Endothelial cell of umbilical vein (primary cell): ENCODE results near the gene RGPD6. TPM values are rescaled to one million over a fixed set of nuclear protein-coding genes. Genes with fewer than 3 reads are reported as not detected.
A peak's percentile ranks its signal among the peaks of the same experiment; 100 is the strongest.
"Not testable (repeated sequence)": the region's sequence is repeated elsewhere in the genome, so short reads cannot be mapped to it uniquely, and the experiment has no call there.

Source experiments
- Bru-seq: library from RNA; stranded (reverse); fragments of 400-500 nt; gene quantifications from one replicate; lab custom pipeline; 2021; lab: Mats Ljungman, UMichigan
- BruChase-seq, 2 experiments: library from RNA; stranded (reverse); fragments of 400-500 nt; gene quantifications; one replicate each; lab custom pipeline; 2021; lab: Mats Ljungman, UMichigan
- BruUV-seq: library from RNA; stranded (reverse); fragments of 400-500 nt; replicated peaks from 2 replicates; lab custom pipeline; 2021; lab: Mats Ljungman, UMichigan
- CTCF ChIA-PET: fragments of 300-600, 350-600 bp; sonication (Branson Sonifier 250); formaldehyde crosslinking; loops from one replicate; lab custom pipeline; 2021; ENCODE audit warnings: antibody characterized with exemption, inconsistent platforms; lab: Charles Lee
- POLR2A ChIA-PET: fragments of 300-600, 350-600 bp; sonication (Branson Sonifier 250); formaldehyde crosslinking; loops from one replicate; lab custom pipeline; 2021; ENCODE audit warnings: antibody characterized with exemption, inconsistent platforms; lab: Charles Lee
- DNase-seq: peaks from one replicate; pipeline ENCODE4 v3.0.0-alpha.2; 2011; ENCODE audit warnings: low read depth, low spot score
- FAIRE-seq: peaks from 2 replicates; lab custom pipeline; 2011; peaks lifted over from hg19 to GRCh38; lab: Jason Lieb, UNC
- H2AFZ ChIP-seq: 2 replicates; pipeline ENCODE4 v1.6.0; 2012; ENCODE audit warnings: low read depth, low read length, control low read depth, inconsistent platforms
- H3K27ac ChIP-seq: 2 replicates; pipeline ENCODE4 v1.5.1; 2011; ENCODE audit warnings: low read depth, mild to moderate bottlenecking, control low read depth, low read length, moderate library complexity; ENCODE audit not compliant: insufficient read depth
- H3K27me3 ChIP-seq, 2 experiments: 2 replicates each; pipeline versions ENCODE4 v1.6.0 to v1.6.1; 2011; ENCODE audit warnings: low read length in 2 of 2, mixed read lengths in 1 of 2; ENCODE audit not compliant: control insufficient read depth in 2 of 2, insufficient read depth in 2 of 2
- H3K36me3 ChIP-seq, 2 experiments: 2 replicates in 1 of 2; 3 replicates in 1 of 2; pipeline ENCODE4 v1.5.1; 2011; ENCODE audit warnings: low read length in 2 of 2, mild to moderate bottlenecking in 1 of 2, moderate library complexity in 1 of 2; ENCODE audit not compliant: control insufficient read depth in 2 of 2, insufficient read depth in 2 of 2; ENCODE audit errors: extremely low read depth in 1 of 2
- H3K4me1 ChIP-seq: 3 replicates; pipeline ENCODE4 v1.5.1; 2011; ENCODE audit warnings: mild to moderate bottlenecking, low read length; ENCODE audit not compliant: control insufficient read depth, insufficient read depth; ENCODE audit errors: extremely low read depth
- H3K4me2 ChIP-seq: 2 replicates; pipeline ENCODE4 v1.6.1; 2011; ENCODE audit warnings: low read length, control low read depth, mixed read lengths; ENCODE audit not compliant: insufficient read depth
- H3K4me3 ChIP-seq, 3 experiments: fragments of 200-600 bp in 1 of 3; sonication (generic), shearing (Covaris generic) in 1 of 3; replicated peaks in 1 of 3; 2 replicates each; pipeline ENCODE4 v1.5.1; 2011 to 2016; ENCODE audit warnings: control low read depth in 3 of 3, low read length in 3 of 3, mild to moderate bottlenecking in 2 of 3, inconsistent platforms in 1 of 3, low read depth in 1 of 3, moderate library complexity in 1 of 3; ENCODE audit not compliant: insufficient read depth in 1 of 3
- H3K79me2 ChIP-seq: 2 replicates; pipeline ENCODE4 v1.6.0; 2012; ENCODE audit warnings: low read length, inconsistent platforms; ENCODE audit not compliant: control insufficient read depth, insufficient read depth
- H3K9ac ChIP-seq: replicated peaks from 2 replicates; pipeline ENCODE3; 2011; ENCODE audit warnings: low read length, control low read depth; ENCODE audit not compliant: insufficient read depth; ENCODE audit errors: extremely low read depth
- H3K9me1 ChIP-seq: replicated peaks from 3 replicates; pipeline ENCODE4 v1.6.0; 2011; ENCODE audit warnings: mild to moderate bottlenecking, low read length; ENCODE audit not compliant: control insufficient read depth, insufficient read depth; ENCODE audit errors: extremely low read depth
- H3K9me3 ChIP-seq: replicated peaks from 2 replicates; pipeline ENCODE4 v1.5.1; 2012; ENCODE audit warnings: low read length, inconsistent platforms; ENCODE audit not compliant: control insufficient read depth, insufficient read depth
- H4K20me1 ChIP-seq: replicated peaks from 2 replicates; pipeline ENCODE3; 2011; ENCODE audit warnings: mild to moderate bottlenecking, low read length; ENCODE audit not compliant: control insufficient read depth, insufficient read depth; ENCODE audit errors: extremely low read depth
- dilution Hi-C: fragments of 300-500 bp; cut with MboI; formaldehyde crosslinking; loops from one replicate; pipeline ENCODE4 v1.15.0; 2019; ENCODE audit warnings: low sequenced_read_pairs; ENCODE audit not compliant: extremely low pct_ligation_motif_present
- intact Hi-C: fragments of 100-400 bp; cut with micrococcal nuclease; formaldehyde crosslinking; loops from one replicate; pipeline ENCODE4 v1.10.0; 2022
- long read RNA-seq: library from polyadenylated mRNA; stranded (forward); transcript quantifications from one replicate; pipeline ENCODE4 v2.0.0, GENCODE V29; 2021
- polyA minus RNA-seq, 3 experiments: library from RNA; depleted of rRNA, polyadenylated mRNA; stranded (reverse); fragments of >200 nt; gene quantifications; 1 replicate in 1 of 3; 2 replicates in 2 of 3; pipeline ENCODE4 v1.2.3, GENCODE V29; 2011
- polyA plus RNA-seq, 4 experiments: library from polyadenylated mRNA; depleted of rRNA in 3 of 4; stranded (reverse) in 3 of 4; unstranded in 1 of 4; fragments of >200 nt; gene quantifications; 2 replicates each; pipeline versions ENCODE4 v1.2.1 to v1.2.3, GENCODE V29; 2011 to 2012; ENCODE audit warnings: missing spikeins in 1 of 4
- total RNA-seq: library from RNA; stranded (reverse); gene quantifications from 2 replicates; pipeline ENCODE4 v1.2.3, GENCODE V29; 2021

RGPD6 gene
- total RNA-seq (21.0 and 25.4 TPM in 2 replicates), polyA plus RNA-seq (5.1 and 6.0 TPM in 2 replicates), polyA minus RNA-seq (40.6 and 46.6 TPM in 2 replicates), Bru-seq, nascent RNA (percentile 11 among the genes with signal in this experiment), BruChase-seq, experiment 1, labeled RNA remaining after a 6-hour chase (percentile 3 among the genes with signal in this experiment), BruChase-seq, experiment 2, labeled RNA remaining after a 2-hour chase (percentile 9 among the genes with signal in this experiment)
- 4.3 and 6.2 TPM in 2 replicates for polyA plus RNA-seq (2011; cell fraction: cytosol; rRNA removed)
- 33.0 and 43.7 TPM in 2 replicates for polyA plus RNA-seq (2011; cell fraction: nucleus; rRNA removed)
- 19.7 and 21.0 TPM in 2 replicates for polyA plus RNA-seq (2012)
- polyA minus RNA-seq (2011; cell fraction: cytosol; rRNA and poly(A)+ RNA removed) = 0.51 TPM
- polyA minus RNA-seq (2011; cell fraction: nucleus; rRNA and poly(A)+ RNA removed) = 59.0 and 108 TPM in 2 replicates
- long read RNA-seq, full-length matches to known transcripts = 3 of 4 reads
- long read RNA-seq, partial matches to known transcripts = 1 of 4 reads
- long read RNA-seq, other reads (novel, unspliced or antisense) = 0 of 4 reads

DNA sequence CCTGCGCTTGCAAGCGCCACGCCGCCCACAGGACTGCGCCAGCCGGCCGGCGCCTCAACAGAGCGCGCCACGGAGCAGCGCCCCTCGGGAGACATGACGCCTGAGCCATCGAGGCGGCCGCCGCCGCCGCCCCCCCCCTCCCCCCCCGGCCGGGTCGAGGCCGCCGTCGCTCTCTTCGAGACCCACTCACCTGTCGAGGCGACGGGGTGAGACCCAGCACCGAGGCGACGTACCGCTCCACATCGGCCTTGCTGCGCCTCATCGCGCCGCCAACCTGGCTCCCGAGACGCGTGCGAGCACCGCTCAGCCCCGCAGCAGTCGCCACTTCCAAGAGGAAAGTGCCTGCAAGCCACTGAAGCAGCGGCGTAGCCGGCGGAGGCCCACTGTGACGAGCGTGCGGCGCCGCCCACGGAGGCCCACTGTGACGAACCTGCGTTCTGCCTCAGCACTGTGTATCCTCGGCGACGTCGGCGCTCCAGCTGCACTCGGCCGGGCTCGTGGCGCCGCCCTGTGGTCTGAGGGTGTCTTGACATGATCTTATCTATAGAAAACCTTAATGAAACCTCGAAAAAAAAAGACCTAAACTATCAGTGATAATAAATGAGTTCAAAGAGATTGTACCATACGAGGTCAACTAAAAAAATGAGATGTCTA lies at the start of gene RGPD6:
TSS of gene RGPD6 (minus strand) at position 460 of the 654 bp plus-strand sequence. CDS start at position 262, 198 bp downstream.
- H3K4me2 ChIP-seq, H4K20me1 ChIP-seq, H3K9me1 ChIP-seq, H3K4me1 ChIP-seq, dilution Hi-C loops, H2AFZ ChIP-seq, H3K4me3 ChIP-seq, intact Hi-C loops, CTCF ChIA-PET, H3K79me2 ChIP-seq, POLR2A ChIA-PET, H3K27ac ChIP-seq, DNase-seq, H3K9ac ChIP-seq, H3K36me3 ChIP-seq, BruUV-seq, H3K9me3 ChIP-seq, H3K27me3 ChIP-seq: not testable (repeated sequence)
- peak; percentile 70 for FAIRE-seq

DNA sequence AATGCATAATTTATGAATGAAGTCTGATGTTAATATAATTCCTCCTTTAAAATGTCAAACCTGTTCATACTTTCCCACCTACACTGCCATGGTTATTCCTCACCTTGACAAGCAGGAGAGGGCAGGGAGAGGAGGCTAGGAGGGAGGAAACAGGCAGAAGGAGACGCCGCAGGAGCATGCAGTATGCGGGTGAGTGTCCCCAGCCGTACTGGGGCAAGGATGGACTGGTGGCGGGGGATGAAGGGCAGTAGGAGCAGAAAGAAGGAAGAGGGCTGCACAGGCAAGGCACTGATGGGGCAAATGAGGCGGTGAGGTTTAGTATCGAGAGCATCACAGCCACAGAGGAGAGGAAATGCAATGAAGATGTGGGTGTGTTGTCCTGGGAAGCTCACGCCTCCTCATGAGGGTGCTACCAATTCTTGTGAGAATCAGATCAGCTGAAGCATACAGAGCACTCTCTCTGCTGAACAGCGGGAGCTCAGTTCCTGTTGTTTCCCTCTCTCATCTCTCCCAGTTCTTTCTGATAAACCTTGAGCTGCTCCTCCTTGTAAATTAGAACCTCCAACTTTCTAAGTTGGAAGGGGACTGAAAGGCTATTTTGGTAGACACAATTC lies 42.4 kb upstream of the RGPD6 start:
- H3K4me2 ChIP-seq, FAIRE-seq, H3K4me1 ChIP-seq, intact Hi-C loops, H3K9me1 ChIP-seq, H3K9me3 ChIP-seq, BruUV-seq, H3K79me2 ChIP-seq, H3K27me3 ChIP-seq, H3K9ac ChIP-seq, POLR2A ChIA-PET, H3K4me3 ChIP-seq, dilution Hi-C loops, H3K27ac ChIP-seq, CTCF ChIA-PET, H2AFZ ChIP-seq, H4K20me1 ChIP-seq, H3K36me3 ChIP-seq, DNase-seq: not testable (repeated sequence)

DNA sequence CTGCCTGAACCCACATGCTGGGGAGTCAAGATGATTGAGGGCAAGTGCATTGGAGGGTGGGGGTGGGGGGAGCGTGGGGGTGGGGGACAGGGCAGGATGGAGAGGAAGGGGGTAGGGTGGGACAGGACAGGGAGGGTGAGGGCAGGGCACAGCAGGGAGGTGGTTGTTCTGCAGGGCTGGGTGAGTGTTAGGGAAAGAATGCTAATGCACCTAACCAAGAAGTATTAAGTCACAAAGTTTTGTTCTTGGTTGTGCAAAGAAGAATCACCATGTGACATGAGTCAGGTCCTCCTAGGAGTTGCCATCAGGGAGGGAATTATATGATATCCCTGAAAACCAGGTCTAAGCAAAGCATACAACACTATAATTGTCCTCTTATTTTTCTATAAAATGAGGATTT lies 36.9 kb upstream of the RGPD6 start:
- H3K27ac ChIP-seq, POLR2A ChIA-PET, H3K4me2 ChIP-seq, BruUV-seq, H3K9ac ChIP-seq, H4K20me1 ChIP-seq, CTCF ChIA-PET, H3K9me3 ChIP-seq, intact Hi-C loops, H3K27me3 ChIP-seq, dilution Hi-C loops, H3K79me2 ChIP-seq, DNase-seq, H3K4me1 ChIP-seq, H3K36me3 ChIP-seq, H2AFZ ChIP-seq, FAIRE-seq, H3K4me3 ChIP-seq, H3K9me1 ChIP-seq: not testable (repeated sequence)
